HepG2 (cell line): ENCODE results near the gene CDH1.

Source experiments
- ELK4 ChIP-seq: sonication (generic); formaldehyde crosslinking; IDR thresholded peaks from 2 replicates; pipeline ENCODE4 v1.9.0; 2021; ENCODE audit warnings: missing genetic modification reagents, borderline replicate concordance
- EZH2 ChIP-seq: conservative IDR thresholded peaks from 2 replicates; pipeline ENCODE4 v1.6.1; 2012; ENCODE audit warnings: mild to moderate bottlenecking, low read depth, low read length, moderate library complexity
- FOXK2 ChIP-seq: fragments of 450-650 bp; IDR thresholded peaks from 2 replicates; pipeline ENCODE4 v1.6.1; 2016
- JUN ChIP-seq: sonication (generic); formaldehyde crosslinking; IDR thresholded peaks from 2 replicates; pipeline ENCODE4 v1.4.0; 2020; ENCODE audit warnings: mild to moderate bottlenecking, missing genetic modification reagents
- MYC ChIP-seq: sonication (generic); formaldehyde crosslinking; IDR thresholded peaks from 2 replicates; pipeline ENCODE4 v1.9.0; 2021; ENCODE audit warnings: missing genetic modification reagents, borderline replicate concordance
- NFKBIZ ChIP-seq: IDR thresholded peaks from 2 replicates; pipeline ENCODE4 v1.6.1; 2018; ENCODE audit warnings: missing genetic modification reagents, missing compliant biosample characterization
- NR2F1 ChIP-seq, 2 experiments: fragments of 450-650 bp in 1 of 2; formaldehyde crosslinking in 1 of 2; IDR thresholded peaks; 2 replicates each; pipeline versions ENCODE4 v1.5.0 to v1.6.1; 2016 to 2020; ENCODE audit warnings: mild to moderate bottlenecking in 1 of 2, missing compliant biosample characterization in 1 of 2, missing genetic modification reagents in 1 of 2, moderate library complexity in 1 of 2
- POLR2A ChIP-seq, 2 experiments: IDR thresholded peaks; 2 replicates each; pipeline ENCODE4 v1.6.1; 2011; ENCODE audit warnings: low read depth in 2 of 2, low read length in 2 of 2, mild to moderate bottlenecking in 1 of 2, moderate library complexity in 1 of 2; ENCODE audit not compliant: insufficient read depth in 1 of 2
- RFX5 ChIP-seq: IDR thresholded peaks from 2 replicates; pipeline ENCODE4 v1.6.1; 2011; ENCODE audit warnings: low read depth, low read length, improper control_type of control experiment
- SMARCE1 ChIP-seq: fragments of 450-650 bp; IDR thresholded peaks from 2 replicates; pipeline ENCODE4 v1.6.1; 2017; ENCODE audit warnings: borderline replicate concordance
- ZNF232 ChIP-seq: sonication (generic); formaldehyde crosslinking; IDR thresholded peaks from 2 replicates; pipeline ENCODE4 v1.4.0; 2020; ENCODE audit warnings: missing genetic modification reagents, borderline replicate concordance
- ZNF678 ChIP-seq: sonication (generic); formaldehyde crosslinking; IDR thresholded peaks from 2 replicates; pipeline ENCODE4 v1.4.0; 2020; ENCODE audit warnings: mild to moderate bottlenecking, missing genetic modification reagents
- TF ChIP-seq, protein P1 (sequence below): sonication (generic); formaldehyde crosslinking; IDR thresholded peaks from 2 replicates; pipeline ENCODE4 v1.8.0; 2022; ENCODE audit warnings: missing genetic modification reagents, low read depth, mild to moderate bottlenecking, borderline replicate concordance
- TF ChIP-seq, protein P2 (sequence below): sonication (generic); formaldehyde crosslinking; IDR thresholded peaks from 2 replicates; pipeline ENCODE4 v1.5.0; 2020; ENCODE audit warnings: mild to moderate bottlenecking, missing genetic modification reagents, moderate library complexity

DNA sequence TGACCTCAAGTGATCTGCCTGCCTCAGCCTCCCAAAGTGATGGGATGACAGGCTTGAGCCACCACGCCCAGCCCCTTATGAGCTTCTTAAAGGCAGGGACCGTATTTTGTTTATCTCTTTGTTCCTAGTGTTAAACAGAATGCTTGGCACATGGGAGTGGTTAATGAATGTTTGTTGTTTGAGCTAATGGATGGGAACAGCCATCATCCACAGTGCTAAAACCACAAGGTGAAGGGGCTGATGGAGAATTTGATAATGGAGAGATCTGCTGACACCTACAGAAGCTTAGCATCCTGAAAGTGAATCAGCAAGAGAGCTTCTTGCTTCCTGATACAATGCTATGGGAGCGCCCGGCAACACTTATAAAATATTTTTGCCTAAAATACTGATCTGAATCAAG is 8.6 kb upstream of the CDH1 start:
- TF ChIP-seq POLR2A (IDR thresholded peaks at IDR 0.05; ENCODE audit: insufficient read depth in 1 of 2, low read depth in 2 of 2, low read length in 2 of 2): no peak
- TF ChIP-seq, protein P1, sequence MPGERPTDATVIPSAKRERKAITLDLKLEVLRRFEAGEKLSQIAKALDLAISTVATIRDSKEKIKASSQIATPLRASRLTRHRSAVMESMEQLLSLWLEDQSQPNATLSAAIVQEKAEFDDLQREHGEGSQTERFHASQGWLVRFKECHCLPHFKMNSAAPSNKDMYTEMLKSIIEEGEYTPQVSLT: no peak
- no peak for TF ChIP-seq ZNF232
- TF ChIP-seq SMARCE1: no peak
- TF ChIP-seq RFX5: no peak
- no peak for TF ChIP-seq MYC (CRISPR knock-in tag)
- TF ChIP-seq ELK4: no peak
- no peak for TF ChIP-seq NR2F1 (CRISPR knock-in tag; IDR thresholded peaks at IDR 0.05)
- no peak for TF ChIP-seq JUN (CRISPR knock-in tag)
- TF ChIP-seq EZH2: no peak
- TF ChIP-seq, protein P2, sequence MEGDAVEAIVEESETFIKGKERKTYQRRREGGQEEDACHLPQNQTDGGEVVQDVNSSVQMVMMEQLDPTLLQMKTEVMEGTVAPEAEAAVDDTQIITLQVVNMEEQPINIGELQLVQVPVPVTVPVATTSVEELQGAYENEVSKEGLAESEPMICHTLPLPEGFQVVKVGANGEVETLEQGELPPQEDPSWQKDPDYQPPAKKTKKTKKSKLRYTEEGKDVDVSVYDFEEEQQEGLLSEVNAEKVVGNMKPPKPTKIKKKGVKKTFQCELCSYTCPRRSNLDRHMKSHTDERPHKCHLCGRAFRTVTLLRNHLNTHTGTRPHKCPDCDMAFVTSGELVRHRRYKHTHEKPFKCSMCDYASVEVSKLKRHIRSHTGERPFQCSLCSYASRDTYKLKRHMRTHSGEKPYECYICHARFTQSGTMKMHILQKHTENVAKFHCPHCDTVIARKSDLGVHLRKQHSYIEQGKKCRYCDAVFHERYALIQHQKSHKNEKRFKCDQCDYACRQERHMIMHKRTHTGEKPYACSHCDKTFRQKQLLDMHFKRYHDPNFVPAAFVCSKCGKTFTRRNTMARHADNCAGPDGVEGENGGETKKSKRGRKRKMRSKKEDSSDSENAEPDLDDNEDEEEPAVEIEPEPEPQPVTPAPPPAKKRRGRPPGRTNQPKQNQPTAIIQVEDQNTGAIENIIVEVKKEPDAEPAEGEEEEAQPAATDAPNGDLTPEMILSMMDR: no peak
- TF ChIP-seq NFKBIZ: no peak
- TF ChIP-seq ZNF678 (CRISPR knock-in tag): no peak
- no peak for TF ChIP-seq FOXK2
